Right forelimb (tissue), 1 donor: ENCODE measurements around the gene DNAH3.
"Not testable (repeated sequence)": the region's sequence is repeated elsewhere in the genome, so short reads cannot be mapped to it uniquely, and the experiment has no call there.

Experiments
- DNase-seq: peaks from one replicate; pipeline ENCODE4 v3.0.0-alpha.2; 2018

DNAH3 gene

DNA sequence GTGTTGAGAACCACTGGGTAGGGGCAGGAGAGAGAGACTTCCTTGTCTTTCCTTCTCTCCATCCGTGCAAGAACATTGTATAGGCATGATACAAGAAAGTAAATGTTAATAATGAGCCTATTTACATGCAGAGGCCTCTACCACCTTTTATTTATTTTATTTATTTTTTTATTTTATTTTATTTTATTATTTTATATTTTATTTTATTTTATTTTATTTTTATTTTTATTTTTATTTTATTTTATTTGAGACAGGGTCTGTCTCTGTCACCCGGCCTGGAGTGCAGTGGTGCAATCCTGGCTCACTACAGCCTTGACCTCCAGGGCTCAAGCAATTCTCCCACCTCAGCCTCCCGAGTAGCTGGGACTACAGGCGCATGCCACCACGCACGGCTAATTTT, 87.3 kb downstream of the DNAH3 start:
- DNase-seq: not testable (repeated sequence)

DNA sequence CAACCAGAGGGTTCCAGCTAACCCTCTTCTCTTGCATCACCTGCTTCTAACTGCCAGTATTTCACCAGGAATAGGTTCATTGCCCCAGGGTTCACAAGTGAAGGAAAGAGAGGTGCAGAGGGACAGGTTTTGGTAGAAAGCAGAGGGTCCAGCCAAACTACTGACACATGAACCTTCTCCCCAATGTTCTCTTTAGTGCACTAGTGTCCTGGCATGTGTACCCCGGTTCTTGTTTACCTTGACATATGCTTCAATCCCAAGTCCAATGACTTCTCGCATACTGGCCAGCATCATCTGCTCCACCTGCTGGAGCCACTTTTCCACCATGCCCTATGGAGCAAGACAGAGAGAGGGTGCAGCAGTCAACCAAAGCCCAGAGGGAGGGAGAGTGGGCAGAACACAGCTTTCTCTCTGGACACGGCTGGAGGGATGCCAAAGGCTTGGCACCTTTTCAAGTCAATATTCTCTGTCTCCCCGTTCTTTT, 90.6 kb downstream of the DNAH3 start:
- no peak for DNase-seq

DNA sequence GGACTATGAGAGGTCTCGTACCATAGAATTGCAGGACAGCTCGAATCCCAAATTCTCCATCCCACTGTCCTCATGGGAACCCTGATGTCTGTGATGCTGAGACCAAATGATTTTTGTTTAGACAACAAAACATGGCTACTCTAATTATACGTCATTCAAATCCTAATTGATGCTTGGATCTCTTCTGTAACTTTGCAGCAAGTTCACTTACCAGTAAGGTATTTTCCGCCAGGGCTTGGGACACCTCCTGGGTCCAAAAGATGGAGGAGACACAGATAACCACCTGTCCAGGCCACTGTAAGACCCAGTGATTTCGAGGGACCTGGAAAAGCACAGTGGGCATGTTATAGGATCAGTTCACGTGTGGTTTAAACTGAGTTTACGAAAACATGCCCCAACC, 92.8 kb downstream of the DNAH3 start:
- DNase-seq: no peak

DNA sequence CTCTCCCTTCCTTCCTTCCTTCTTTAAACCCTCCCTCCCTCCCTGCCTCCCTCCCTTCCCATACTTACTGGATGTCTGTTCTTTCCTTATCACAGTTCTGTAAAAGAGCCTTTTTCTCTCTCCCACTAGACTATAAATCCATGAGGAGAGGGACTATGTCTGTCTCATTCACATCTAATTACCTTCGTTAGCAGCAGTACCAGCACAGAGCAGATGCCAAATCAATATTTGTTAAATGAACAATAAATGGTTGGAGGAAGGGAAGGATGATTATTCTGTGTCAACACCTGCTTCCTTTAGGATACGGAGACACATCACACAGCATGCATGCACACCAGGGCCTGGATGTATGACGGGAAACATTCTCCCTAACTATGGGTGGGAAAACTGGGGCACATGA, 94.2 kb downstream of the DNAH3 start:
- no peak for DNase-seq

DNA sequence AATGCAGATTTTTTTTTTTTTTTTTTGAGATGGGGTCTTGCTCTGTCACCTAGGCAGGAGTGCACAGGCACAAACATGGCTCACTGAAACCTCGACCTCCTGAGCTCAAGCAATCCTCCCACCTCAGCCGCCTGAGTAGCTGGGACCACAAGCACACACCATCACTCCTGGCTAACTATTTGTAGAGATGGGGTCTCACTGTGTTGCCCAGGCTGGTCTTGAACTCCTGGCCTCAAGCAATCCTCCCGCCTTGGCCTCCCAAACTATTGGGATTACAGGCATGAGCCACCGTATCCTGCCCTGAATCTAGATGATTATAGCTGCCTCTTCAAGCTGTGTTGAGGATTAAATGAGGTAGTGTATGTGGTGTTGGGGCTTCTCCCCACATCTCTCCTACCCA, 94.9 kb downstream of the DNAH3 start:
- not testable (repeated sequence) for DNase-seq

DNA sequence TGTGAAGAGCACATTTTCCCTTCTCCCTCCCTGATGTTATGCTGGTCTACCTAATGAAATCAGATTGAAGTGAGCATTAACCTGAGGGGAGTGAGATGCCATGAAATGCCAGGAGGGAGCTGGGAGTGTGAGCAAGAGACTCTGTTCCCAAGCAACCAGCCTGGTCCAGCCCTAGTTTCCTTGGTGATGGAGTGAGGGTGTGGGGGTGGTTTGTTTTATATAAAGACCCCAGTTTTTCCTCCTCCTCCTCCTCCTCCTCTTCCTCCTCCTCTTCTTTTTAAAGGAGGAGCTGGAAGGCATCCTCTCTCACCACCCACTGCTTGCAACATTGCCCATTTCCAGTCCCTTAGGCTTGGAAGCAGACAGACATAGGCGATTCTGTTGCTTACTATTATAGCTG, 97.1 kb downstream of the DNAH3 start:
- no peak for DNase-seq

DNA sequence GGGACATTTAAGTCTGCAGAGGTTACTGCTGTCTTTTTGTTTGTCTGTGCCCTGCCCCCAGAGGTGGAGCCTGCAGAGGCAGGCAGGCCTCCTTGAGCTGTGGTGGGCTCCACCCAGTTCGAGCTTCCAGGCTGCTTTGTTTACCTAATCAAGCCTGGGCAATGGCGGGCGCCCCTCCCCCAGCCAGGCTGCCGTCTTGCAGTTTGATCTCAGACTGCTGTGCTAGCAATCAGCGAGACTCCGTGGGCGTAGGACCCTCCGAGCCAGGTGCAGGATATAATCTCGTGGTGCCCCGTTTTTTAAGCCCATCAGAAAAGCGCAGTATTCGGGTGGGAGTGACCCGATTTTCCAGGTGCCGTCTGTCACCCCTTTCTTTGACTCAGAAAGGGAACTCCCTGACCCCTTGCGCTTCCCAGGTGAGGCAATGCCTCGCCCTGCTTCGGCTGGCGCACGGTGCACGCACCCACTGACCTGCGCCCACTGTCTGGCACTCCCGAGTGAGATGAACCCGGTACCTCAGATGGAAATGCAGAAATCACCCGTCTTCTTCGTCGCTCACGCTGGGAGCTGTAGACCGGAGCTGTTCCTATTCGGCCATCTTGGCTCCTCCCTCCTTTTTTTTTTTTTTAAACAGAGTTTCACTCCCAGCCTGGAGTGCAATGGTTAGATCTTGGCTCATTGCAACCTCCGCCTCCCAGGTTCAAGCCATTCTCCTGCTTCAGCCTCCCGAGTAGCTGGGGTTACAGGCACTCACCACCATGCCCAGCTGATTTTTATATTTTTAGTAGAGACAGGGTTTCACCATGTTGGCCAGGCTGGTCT, 102.3 kb downstream of the DNAH3 start:
- DNase-seq: not testable (repeated sequence)

DNA sequence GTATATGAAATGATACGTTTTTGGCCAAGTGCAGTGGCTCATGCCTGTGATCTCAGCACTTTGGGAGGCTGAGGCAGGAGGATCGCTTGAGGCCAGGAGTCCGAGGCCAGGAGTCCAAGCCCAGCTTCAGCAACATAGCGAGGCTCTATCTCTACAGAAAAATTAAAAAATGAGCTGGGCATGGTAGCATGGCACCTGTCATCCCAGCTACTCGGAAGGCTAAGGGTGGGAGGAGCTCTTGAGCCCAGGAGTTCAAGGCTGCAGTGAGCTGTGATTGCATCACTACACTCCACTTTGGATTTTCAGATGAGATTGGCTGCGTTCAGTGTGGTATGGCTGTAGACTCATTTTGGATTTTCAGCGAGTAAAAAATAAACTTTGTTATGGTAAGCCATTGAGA, 112.4 kb downstream of the DNAH3 start:
- DNase-seq: no peak

DNA sequence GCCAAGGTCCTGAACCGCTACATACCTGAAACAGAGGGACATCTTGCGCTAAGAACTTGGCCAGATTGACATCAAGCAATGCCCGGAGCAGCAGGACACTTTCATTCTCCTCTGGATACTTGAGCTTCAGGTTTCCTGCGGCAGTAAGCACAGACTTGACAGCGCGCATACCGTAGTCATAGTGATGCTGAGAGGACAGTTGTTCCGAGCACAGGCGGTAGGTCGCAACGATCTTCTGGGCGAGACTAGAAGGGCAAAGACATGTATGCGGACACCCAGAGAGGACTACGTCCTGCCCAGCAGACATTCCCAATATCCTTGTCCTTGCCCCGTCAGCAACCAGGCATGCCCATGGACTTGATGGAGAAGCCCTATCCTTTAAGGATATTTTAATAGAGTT, 112.9 kb downstream of the DNAH3 start:
- DNase-seq: no peak

DNA sequence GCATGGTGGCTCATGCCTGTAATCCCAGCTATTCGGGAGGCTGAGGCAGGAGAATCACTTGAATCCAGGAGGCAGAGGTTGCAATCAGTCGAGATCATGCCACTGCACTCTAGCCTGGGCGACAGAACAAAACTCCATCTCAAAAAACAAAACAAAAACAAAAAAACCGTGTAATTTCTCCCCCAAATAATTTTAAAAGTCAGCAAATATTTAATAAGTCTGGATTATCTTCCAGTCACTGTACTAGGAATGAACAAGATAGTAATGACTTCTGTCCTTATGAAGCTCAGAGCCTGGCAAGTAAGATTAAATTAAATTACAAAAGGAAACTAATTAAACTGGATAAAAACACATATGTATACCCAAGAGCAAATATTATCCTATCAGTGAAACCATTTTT, 113.5 kb downstream of the DNAH3 start:
- DNase-seq: no peak

DNA sequence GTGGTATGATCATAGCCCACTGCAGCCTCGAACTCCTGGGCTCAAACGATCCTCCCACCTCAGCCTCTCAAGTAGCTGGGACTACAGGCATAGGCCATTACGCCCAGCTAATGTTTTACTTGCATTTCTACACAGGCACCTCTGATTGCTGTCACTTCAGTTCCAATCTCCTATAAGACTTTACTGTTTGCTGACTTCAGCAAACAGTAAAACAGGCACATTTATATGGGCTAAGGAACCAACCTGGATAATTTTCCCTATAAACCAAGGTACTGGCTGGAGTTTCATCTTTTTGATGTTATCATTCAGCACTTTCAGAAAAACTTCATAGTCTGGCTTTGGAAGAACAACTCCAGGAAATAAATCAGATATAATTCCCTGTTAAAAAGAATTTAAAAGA, 114.2 kb downstream of the DNAH3 start:
- DNase-seq: no peak

DNA sequence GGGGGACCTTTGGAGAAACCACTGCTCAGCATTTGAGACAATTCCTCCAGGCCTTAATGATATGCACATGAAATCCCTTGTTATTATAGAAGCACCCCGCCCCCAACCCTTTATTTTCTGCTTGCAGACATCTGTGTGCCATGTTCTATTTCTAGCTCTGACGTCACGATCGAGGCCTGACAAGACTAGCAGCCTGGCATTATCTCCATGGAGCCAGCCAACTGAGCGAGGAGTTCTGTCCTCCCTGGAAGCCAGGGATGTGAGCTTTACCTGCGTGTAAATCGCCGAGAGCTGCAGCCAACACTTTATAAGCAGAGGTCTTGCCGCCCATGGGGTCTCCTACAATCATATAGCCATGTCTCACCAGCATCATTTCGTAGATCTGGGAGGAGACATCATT, 116.9 kb downstream of the DNAH3 start:
- no peak for DNase-seq

DNA sequence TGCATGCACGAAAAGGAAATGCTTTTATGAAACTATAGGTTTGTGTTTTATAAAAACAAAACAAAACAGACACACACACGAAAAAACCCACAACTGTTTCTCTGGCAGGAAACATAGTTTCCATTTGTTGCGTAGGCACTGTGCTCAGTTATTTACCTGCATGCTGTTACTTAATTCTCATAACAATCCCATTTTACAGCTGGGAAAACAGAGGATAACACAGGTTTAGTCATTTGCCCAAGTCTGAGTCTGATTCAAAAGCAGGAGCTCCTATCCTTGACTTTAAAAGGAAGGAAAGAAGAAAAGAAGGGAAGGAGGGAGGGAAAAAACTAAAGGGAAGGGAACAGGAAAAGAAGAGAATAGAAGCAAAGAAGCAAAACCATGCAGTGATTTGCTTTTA, 117.4 kb downstream of the DNAH3 start:
- no peak for DNase-seq

DNA sequence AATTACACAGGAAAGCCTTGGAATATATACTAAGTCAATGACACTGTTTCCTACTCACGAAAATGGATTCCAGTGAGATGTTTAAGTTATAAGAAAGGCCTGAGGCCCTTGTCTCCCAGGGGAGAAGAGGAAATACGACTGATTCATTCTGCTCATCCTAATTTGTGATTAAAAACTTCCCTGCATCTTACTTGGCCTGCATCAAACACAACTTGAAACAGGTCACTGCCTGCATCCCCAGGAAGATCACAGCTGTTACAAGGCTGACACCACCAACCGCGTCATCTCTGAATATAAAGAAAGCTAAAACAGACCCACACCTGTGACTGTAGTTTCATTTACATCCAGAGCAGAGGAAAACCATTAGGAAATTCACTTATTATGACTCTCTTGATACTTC, 121.9 kb downstream of the DNAH3 start:
- DNase-seq: no peak

DNA sequence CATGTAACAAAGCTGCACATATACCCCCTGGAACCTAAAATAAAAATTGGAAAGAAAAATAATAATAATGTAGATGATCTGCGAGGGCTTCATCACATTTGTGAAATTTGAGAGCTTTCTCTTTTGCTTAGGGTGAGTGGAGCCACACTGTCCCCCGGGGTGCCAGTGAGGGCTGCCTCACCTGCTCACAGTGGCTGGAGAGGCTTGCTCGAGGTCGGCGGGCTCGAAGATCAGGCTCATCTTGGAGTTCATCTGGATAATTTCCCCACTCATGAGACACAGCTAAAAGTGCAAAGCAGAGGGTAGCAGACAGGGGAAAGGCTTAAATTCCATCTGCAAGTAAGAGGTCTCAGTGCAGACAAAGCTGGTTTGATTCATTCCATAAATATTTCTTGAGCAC, 123.8 kb downstream of the DNAH3 start:
- no peak for DNase-seq

DNA sequence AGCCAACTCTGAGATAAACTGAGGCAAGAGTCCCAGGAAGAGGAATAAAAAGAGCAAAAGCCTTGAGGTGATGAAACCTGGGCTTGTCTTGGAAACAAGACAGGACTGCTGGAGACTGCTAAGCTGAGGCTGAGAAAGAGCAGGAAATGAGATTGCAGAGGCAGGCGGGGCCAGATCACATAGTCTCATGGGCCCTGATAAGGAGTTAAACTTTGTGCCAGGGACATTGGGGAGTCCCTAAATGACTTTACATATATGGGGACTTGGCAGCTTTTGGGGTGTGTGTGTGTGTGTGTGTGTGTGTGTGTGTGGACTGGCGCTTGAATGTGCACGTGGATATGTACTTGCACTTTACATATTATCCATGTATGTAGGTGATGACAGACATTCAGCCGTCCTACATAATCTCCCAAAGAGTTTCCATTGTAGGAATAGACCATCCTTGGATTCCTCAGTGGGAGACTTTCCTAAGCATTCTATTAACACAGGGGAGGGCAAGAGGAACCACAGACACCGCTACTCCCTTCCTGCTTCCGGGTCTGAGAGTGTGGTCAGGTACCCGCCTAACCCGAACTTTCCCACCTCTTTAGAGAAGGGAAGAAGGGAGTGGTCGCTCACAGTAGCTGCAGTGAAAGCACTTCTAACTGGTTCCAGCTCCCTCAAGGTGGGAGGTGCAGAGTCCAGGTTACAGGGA, 127.0 kb downstream of the DNAH3 start:
- no peak for DNase-seq

DNA sequence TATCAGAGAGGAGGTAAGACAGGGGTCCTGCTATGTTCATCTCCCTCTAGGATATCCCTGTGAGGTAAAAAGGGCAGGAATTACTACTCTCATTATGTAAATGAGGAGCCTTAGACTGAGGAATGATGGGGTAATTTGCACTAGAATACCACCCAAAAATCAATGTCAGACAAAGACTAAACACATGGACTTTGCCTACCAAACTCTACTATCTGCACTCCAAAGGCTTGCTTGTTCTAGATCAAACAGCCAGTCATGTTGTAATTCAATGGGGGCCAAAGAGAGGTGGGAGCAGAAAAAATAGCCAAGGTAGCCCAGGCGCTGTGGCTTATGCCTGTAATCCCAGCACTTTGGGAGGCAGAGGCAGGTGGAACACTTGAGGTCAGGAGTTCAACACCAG, 129.3 kb downstream of the DNAH3 start:
- DNase-seq: no peak

DNA sequence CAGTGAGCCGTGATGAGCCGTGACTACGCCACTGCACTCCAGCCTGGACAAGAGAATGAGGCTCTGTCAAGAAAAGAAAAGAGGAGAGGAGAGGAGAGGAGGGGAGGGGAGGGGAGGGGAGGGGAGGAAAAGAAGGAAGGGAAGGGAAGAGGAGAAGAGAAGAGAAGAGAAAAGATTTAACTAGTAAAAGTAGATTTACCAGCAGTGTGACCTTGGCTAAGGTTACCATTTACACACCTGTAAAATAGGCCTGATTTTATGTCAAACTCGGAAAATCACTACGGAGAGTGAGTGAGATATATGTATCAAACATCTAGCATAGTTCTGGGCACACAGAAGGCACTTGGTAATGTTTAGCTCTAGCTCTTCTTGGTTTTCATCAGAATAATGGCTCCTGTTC, 140.8 kb downstream of the DNAH3 start:
- no peak for DNase-seq

DNA sequence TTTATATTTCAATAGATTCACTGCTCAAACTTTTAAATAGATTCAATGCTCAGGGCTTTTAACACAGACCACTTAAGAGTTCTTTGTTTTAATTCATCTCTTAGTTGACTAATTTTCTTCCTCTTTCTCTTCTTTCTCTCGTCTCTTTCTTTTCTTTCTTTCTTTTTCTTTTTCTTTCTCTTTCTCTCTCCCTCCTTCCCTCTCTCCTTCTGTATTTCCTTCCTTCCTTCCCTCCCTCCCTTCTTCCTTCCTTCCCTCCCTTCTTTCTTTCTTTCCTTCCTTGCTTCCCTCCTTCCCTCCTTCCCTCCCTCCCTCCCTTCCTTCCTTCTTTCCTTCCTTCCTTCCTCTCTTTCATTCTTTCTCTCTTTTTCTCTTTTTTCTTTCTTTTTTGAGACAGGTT, 145.6 kb downstream of the DNAH3 start:
- no peak for DNase-seq

DNA sequence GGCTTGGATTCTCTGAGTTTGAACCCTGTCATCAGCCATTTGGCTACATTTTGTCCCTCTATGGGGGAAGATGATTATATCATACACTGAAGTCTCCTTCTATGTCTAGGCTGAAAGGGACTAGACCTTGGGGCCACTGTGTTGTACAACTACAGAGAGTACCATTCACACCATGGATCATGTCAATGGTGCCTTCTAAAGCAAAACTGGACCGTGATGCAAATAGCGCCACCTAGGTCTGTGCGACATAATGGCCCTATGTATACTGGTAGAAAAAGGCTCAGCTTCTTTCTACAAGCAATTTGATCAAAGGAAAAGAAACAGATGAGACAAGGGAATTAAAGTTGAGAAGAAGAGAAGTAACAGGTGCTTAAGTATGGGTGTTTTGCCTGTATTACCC, 149.4 kb downstream of the DNAH3 start:
- no peak for DNase-seq

DNA sequence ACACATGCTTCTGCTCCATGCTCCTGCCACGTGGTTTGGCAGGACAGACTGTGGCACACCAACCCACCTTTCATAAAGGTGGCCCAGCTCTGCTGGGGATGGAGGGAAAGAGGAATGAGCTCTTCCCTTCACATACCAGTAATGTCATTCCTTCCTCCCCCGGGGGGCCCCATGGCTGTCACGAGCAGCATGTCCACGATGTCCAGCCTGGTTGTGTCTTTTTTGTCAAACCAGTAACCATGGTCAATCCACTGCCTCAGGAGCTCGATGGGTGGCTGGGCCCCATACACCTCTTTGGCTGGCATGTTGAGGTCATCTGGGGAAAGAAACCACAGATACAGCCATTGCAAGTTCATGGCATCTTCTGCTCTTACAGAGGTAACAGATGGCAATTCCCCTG, 153.5 kb downstream of the DNAH3 start:
- no peak for DNase-seq

DNA sequence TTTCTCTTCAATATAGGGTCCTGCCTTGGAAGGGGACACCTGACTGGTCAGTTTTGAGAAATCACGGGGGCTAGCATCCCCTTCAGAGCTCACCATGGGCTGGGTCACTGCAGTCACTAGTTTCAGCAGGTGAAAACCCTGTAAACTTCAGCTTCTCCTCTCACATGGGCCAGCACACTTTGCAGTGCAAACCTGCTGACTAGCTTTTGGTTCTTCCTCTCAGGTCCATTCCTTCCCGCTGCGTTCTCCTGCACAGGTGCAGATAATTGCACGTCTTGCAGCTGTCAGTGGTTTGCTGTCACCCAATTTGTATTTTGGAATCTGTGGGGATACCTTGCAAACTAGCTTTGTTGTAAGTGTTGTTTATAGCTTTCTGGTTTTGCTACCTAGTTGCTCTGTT, 154.9 kb downstream of the DNAH3 start:
- no peak for DNase-seq

DNA sequence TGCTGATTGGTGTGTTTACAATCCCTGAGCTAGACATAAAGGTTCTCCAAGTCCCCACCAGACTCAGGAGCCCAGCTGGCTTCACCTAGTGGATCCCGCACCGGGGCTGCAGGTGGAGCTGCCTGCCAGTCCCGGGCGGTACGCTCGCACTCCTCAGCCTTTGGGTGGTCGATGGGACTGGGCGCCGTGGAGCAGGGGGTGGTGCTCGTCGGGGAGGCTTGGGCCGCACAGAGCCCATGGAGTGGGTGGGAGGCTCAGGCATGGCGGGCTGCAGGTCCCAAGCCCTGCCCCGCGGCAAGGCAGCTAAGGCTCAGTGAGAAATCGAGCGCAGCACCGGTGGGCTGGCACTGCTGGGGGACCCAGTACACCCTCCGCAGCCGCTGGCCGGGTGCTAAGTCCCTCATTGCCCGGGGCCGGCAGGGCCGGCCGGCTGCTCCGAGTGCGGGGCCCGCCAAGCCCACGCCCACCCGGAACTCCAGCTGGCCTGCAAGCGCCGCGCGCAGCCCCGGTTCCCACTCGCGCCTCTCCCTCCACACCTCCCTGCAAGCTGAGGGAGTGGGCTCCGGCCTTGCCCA, 161.1 kb downstream of the DNAH3 start:
- not testable (repeated sequence) for DNase-seq

DNA sequence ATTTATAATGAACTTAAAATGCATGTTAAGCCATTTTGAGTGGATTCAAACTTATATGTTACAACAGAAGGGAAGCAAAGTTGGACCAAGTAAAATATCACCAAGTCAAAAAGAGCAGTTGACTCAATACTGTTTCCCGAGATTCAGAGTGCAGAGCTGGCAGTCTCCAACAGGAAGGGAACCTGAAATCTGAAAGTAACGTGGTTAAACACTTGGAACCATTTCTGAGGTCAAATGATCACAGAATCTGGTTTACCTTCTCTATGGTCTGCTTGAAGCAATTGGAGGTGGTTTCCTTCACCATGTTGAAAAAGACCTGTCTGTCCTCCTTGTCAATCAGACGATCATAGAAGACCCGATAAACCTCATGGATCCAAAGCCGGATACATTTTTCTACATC, 163.6 kb downstream of the DNAH3 start:
- no peak for DNase-seq
